GM12878 (cell line): ENCODE data around the gene IL17A. TPM values are rescaled to one million over a fixed set of nuclear protein-coding genes. Genes with fewer than 3 reads are reported as not detected.

Experiments
- CTCF ChIP-seq, 3 experiments: IDR thresholded peaks in 2 of 3; conservative IDR thresholded peaks in 1 of 3; 2 replicates each; pipeline ENCODE4 v1.5.1; 2011; ENCODE audit warnings: low read depth in 3 of 3, low read length in 3 of 3, mild to moderate bottlenecking in 3 of 3, control low read depth in 2 of 3, moderate library complexity in 2 of 3, inconsistent platforms in 1 of 3, mixed read lengths in 1 of 3; ENCODE audit not compliant: control insufficient read depth in 2 of 3, insufficient read depth in 1 of 3; ENCODE audit errors: extremely low read depth in 1 of 3
- IKZF1 ChIP-seq: fragments of 450-650 bp; conservative IDR thresholded peaks from 2 replicates; pipeline ENCODE4 v1.6.1; 2017; ENCODE audit warnings: antibody characterized with exemption, mild to moderate bottlenecking
- POU2F2 ChIP-seq: IDR thresholded peaks from 3 replicates; pipeline ENCODE4 v1.6.1; 2011; ENCODE audit warnings: low read depth, mild to moderate bottlenecking, low read length, borderline replicate concordance
- RAD21 ChIP-seq: IDR thresholded peaks from 2 replicates; pipeline ENCODE4 v1.6.1; 2011; ENCODE audit warnings: mild to moderate bottlenecking, low read depth, low read length, moderate library complexity; ENCODE audit not compliant: insufficient read depth
- SMARCA5 ChIP-seq: fragments of 450-650 bp; IDR thresholded peaks from 2 replicates; pipeline ENCODE4 v1.6.1; 2017; ENCODE audit warnings: mild to moderate bottlenecking
- SMC3 ChIP-seq: IDR thresholded peaks from 2 replicates; pipeline ENCODE4 v1.6.1; 2011; ENCODE audit warnings: low read length, improper control_type of control experiment, borderline replicate concordance
- YY1 ChIP-seq: IDR thresholded peaks from 2 replicates; pipeline ENCODE4 v1.6.1; 2011; ENCODE audit warnings: low read depth, mild to moderate bottlenecking, low read length
- ZNF24 ChIP-seq: fragments of 450-650 bp; IDR thresholded peaks from 2 replicates; pipeline ENCODE4 v1.6.1; 2017; ENCODE audit warnings: antibody characterized with exemption, mild to moderate bottlenecking
- ZSCAN29 ChIP-seq: fragments of 450-650 bp; IDR thresholded peaks from 2 replicates; pipeline ENCODE4 v1.6.1; 2017; ENCODE audit warnings: mild to moderate bottlenecking, moderate library complexity
- polyA plus RNA-seq, 11 experiments: library from polyadenylated mRNA; depleted of rRNA in 4 of 11; unstranded in 6 of 11; stranded (reverse) in 5 of 11; fragments of >200 nt; fragmentation: Nextera tagmentation in 4 of 11; fragmentation: Illumina TruSeq in 1 of 11; extraction: Ambion mirVana in 4 of 11; extraction: Trizol in 1 of 11; gene quantifications; 1 replicate in 1 of 11; 2 replicates in 10 of 11; pipeline versions ENCODE4 v1.2.1 to v1.2.3, GENCODE V29; 2011 to 2016; ENCODE audit warnings: inconsistent platforms in 2 of 11, missing spikeins in 2 of 11, low read depth in 1 of 11
- total RNA-seq, 4 experiments: library from RNA; depleted of rRNA in 3 of 4; stranded (reverse); fragments of >200 nt in 3 of 4; fragmentation: Illumina TruSeq in 1 of 4; extraction: Trizol in 1 of 4; gene quantifications; 2 replicates each; pipeline versions ENCODE4 v1.2.1 to v1.2.3, GENCODE V29; 2013 to 2021
- TF ChIP-seq, protein P1 (sequence below): fragments of 450-650 bp; IDR thresholded peaks from 2 replicates; pipeline ENCODE4 v1.6.1; 2017; ENCODE audit warnings: antibody characterized with exemption, mild to moderate bottlenecking, moderate library complexity

IL17A gene
- total and polyA plus RNA-seq, 10 of the 15 experiments (the other 5 are each of a cell fraction or from before 2014, with no cell fraction given), result not detected

DNA sequence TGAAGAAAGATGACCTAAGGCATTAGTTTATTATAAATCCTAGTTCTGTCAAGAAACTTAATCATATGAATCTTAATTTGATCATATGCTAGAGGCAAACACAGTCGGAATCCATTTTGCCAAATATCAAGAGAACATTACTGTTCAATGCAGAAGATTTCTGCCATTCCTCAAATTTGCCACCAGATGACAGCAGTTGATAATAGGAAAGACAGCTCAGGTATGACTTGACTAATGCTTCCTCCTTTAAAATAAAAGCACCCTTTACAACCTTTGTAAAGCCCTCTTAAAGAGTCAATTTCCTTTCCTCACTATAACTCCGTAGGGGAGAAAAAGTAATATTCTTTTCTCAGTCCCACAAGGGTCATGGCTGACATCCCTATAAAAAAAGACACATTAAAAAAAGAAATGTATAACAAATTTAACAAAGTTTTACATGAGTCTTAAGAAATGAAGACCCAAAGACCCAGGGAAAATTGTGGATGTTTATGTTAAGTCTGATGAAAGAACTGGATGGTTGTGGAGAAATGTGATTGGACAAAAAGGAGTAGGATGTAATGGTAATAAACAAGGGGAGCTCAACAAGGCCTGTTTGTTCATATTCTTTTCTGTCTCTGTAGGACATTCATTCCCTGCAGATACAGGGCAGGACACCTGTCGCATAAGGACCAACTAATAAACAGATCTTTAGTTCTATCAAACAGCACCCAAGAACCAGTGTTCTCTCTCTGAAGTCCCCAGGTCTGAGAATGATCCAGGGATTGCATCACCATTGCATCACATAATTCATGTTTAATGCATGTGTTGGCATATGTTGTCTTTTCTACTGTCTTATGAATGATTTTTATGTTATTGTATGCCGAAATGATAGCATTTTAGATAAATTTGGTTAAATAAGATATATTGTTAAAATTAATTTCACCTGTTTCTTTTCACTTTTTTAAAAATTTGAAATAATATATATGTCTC is 23.0 kb upstream of the IL17A start (continued):
- TF ChIP-seq CTCF (IDR thresholded peaks at IDR 0.05 in 2 of 3, conservative IDR thresholded peaks at IDR 0.05 in 1 of 3; ENCODE audit: control insufficient read depth in 2 of 3, extremely low read depth in 1 of 3, insufficient read depth in 1 of 3, low read depth in 3 of 3, low read length in 3 of 3) (peak; percentile 84 to 95 (median 91)), YY1 (peak; percentile 77; the same call in 1 of the 2 replicates), SMC3 (peak; percentile 99), ZSCAN29 (no peak), SMARCA5 (peak; percentile 35; the same call in 1 of the 2 replicates), ZNF24 (0 out of 2 replicates have a peak, but pooled peaks have one; percentile 30), IKZF1 (no peak), RAD21 (peak; percentile 100), POU2F2 (peak; percentile 68; the same call in 2 of the 3 replicates)
- TF ChIP-seq, protein P1, sequence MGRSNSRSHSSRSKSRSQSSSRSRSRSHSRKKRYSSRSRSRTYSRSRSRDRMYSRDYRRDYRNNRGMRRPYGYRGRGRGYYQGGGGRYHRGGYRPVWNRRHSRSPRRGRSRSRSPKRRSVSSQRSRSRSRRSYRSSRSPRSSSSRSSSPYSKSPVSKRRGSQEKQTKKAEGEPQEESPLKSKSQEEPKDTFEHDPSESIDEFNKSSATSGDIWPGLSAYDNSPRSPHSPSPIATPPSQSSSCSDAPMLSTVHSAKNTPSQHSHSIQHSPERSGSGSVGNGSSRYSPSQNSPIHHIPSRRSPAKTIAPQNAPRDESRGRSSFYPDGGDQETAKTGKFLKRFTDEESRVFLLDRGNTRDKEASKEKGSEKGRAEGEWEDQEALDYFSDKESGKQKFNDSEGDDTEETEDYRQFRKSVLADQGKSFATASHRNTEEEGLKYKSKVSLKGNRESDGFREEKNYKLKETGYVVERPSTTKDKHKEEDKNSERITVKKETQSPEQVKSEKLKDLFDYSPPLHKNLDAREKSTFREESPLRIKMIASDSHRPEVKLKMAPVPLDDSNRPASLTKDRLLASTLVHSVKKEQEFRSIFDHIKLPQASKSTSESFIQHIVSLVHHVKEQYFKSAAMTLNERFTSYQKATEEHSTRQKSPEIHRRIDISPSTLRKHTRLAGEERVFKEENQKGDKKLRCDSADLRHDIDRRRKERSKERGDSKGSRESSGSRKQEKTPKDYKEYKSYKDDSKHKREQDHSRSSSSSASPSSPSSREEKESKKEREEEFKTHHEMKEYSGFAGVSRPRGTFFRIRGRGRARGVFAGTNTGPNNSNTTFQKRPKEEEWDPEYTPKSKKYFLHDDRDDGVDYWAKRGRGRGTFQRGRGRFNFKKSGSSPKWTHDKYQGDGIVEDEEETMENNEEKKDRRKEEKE, result no peak
